Non-pigmented ciliary epithelial cell (primary cell): ENCODE data around the gene AURKA.
"Not testable (repeated sequence)": the region's sequence is repeated elsewhere in the genome, so short reads cannot be mapped to it uniquely, and the experiment has no call there.

ENCODE experiments used
- DNase-seq: peaks from one replicate; pipeline ENCODE4 v3.0.0-alpha.2; 2010; ENCODE audit warnings: low read depth

AURKA gene

GRCh38 chr20:56422076-56422823 is 30.2 kb upstream of the AURKA start:
- DNase-seq, result no peak

- no peak for DNase-seq
Measured at GRCh38 chr20:56420940-56421688, 29.1 kb upstream of the AURKA start.

GRCh38 chr20:56420028-56420427 is 28.0 kb upstream of the AURKA start:
- DNase-seq, result no peak

- no peak for DNase-seq
Measured at GRCh38 chr20:56418385-56418861, 26.4 kb upstream of the AURKA start.

- DNase-seq, result no peak
Measured at GRCh38 chr20:56417911-56418310, 25.9 kb upstream of the AURKA start.

- no peak for DNase-seq
Measured at GRCh38 chr20:56417402-56417801, 25.4 kb upstream of the AURKA start.

- peak; percentile 90 for DNase-seq
Measured at GRCh38 chr20:56414842-56415765, 23.1 kb upstream of the AURKA start.

GRCh38 chr20:56412949-56413348 is 20.9 kb upstream of the AURKA start:
- DNase-seq, result no peak

GRCh38 chr20:56412473-56412790 is 20.4 kb upstream of the AURKA start:
- no peak for DNase-seq

GRCh38 chr20:56411759-56412472 is 19.9 kb upstream of the AURKA start, which contains the start of gene CASS4:
Gene CASS4, plus strand, starts transcription at chr20:56412260. Its CDS starts 199 bp downstream, at chr20:56412459.
- DNase-seq, result peak; percentile 57

GRCh38 chr20:56411287-56411686 is 19.3 kb upstream of the AURKA start:
- not testable (repeated sequence) for DNase-seq

- no peak for DNase-seq
Measured at GRCh38 chr20:56409956-56410355, 17.9 kb upstream of the AURKA start.

- no peak for DNase-seq
Measured at GRCh38 chr20:56409521-56409920, 17.5 kb upstream of the AURKA start.

GRCh38 chr20:56406910-56407309 is 14.9 kb upstream of the AURKA start:
- no peak for DNase-seq

GRCh38 chr20:56405356-56405755 is 13.3 kb upstream of the AURKA start:
- DNase-seq, result not testable (repeated sequence)

GRCh38 chr20:56403465-56403864 is 11.4 kb upstream of the AURKA start:
- no peak for DNase-seq

- peak; percentile 46 for DNase-seq
Measured at GRCh38 chr20:56400001-56400640, 8.1 kb upstream of the AURKA start.

GRCh38 chr20:56395166-56395565 is 3.2 kb upstream of the AURKA start:
- no peak for DNase-seq

- no peak for DNase-seq
Measured at GRCh38 chr20:56393653-56394052, 1.6 kb upstream of the AURKA start.

- no peak for DNase-seq
Measured at GRCh38 chr20:56392881-56393482, 967 bp upstream of the AURKA start.
